Tongue (tissue), 2 donors: ENCODE results near the gene ICAM1. TPM values are rescaled to one million over a fixed set of nuclear protein-coding genes. Genes with fewer than 3 reads are reported as not detected.
"Not testable (repeated sequence)": the region's sequence is repeated elsewhere in the genome, so short reads cannot be mapped to it uniquely, and the experiment has no call there.

Experiments
- DNase-seq: peaks from one replicate; pipeline ENCODE4 v3.0.0-alpha.2; 2015
- total RNA-seq: library from RNA; depleted of rRNA; stranded (reverse); fragments of >200 nt; gene quantifications from one replicate; pipeline ENCODE4 v1.2.3, GENCODE V29; 2014

The ICAM1 gene
- total RNA-seq, 1 donor from 2014 or later = 16.4 TPM

GRCh38 chr19:10241826-10242449, 29.0 kb upstream of the ICAM1 start:
- DNase-seq = not testable (repeated sequence)

- no peak for DNase-seq
These were observed 27.3 kb upstream of the ICAM1 start for GRCh38 chr19:10243606-10244005.

- DNase-seq = no peak
These were observed 25.6 kb upstream of the ICAM1 start for GRCh38 chr19:10245189-10245939.

GRCh38 chr19:10246511-10246910, 24.4 kb upstream of the ICAM1 start:
- DNase-seq = no peak

GRCh38 chr19:10251792-10252694, 18.9 kb upstream of the ICAM1 start, which contains the start of gene MRPL4:
TSS of gene MRPL4 (plus strand) at chr19:10252214. CDS start at chr19:10252254, 40 bp downstream.
- DNase-seq = peak; percentile 99

GRCh38 chr19:10252707-10253106, 18.2 kb upstream of the ICAM1 start:
- DNase-seq = no peak

- DNase-seq = no peak
These were observed 16.7 kb upstream of the ICAM1 start for GRCh38 chr19:10254244-10254643.

GRCh38 chr19:10255358-10255757, 15.6 kb upstream of the ICAM1 start:
- DNase-seq = no peak

- no peak for DNase-seq
These were observed 14.4 kb upstream of the ICAM1 start for GRCh38 chr19:10256551-10256950.

- no peak for DNase-seq
These were observed 13.8 kb upstream of the ICAM1 start for GRCh38 chr19:10256970-10257615.

- DNase-seq = no peak
These were observed 12.7 kb upstream of the ICAM1 start for GRCh38 chr19:10258080-10258710.

GRCh38 chr19:10259162-10259905, 11.6 kb upstream of the ICAM1 start:
- peak; percentile 91 for DNase-seq

GRCh38 chr19:10260141-10260584, 10.8 kb upstream of the ICAM1 start:
- no peak for DNase-seq

GRCh38 chr19:10262771-10263170, 8.1 kb upstream of the ICAM1 start:
- DNase-seq = no peak

- no peak for DNase-seq
These were observed 4.2 kb upstream of the ICAM1 start for GRCh38 chr19:10266706-10267105.

- no peak for DNase-seq
These were observed 2.8 kb upstream of the ICAM1 start for GRCh38 chr19:10268071-10268470.

- peak; percentile 84 for DNase-seq
These were observed 1.4 kb upstream of the ICAM1 start for GRCh38 chr19:10269333-10270179.

- DNase-seq = no peak
These were observed 722 bp upstream of the ICAM1 start for GRCh38 chr19:10270180-10270615.

- no peak for DNase-seq
These were observed 695 bp downstream of the ICAM1 start for GRCh38 chr19:10271543-10272086.

- DNase-seq = no peak
These were observed 3.7 kb downstream of the ICAM1 start for GRCh38 chr19:10274589-10274988.
